HuH-7 (cell line): ENCODE results near the gene AFF1.

Experiments
- DNase-seq: peaks from one replicate; pipeline ENCODE4 v3.0.0; 2011; ENCODE audit warnings: low spot score

Gene AFF1

DNA sequence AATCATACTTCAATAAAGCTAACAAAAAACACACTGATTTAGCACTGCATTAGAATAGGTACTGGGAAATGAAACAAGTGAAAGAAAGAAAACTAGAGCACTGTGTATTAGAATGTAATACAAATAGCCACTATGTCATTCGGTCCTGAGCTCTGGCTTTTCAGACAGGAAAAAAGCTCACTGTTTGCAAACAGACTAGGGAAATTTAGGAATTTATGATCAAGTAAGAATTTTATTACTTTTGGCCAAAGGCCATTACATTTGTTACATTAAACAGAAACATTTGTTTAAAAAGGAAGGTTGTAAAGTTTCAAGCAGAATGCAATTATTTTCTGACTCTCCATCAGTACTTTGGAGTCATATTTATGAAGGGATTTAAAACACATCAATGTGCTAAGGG is 216.9 kb downstream of the AFF1 start:
- no peak for DNase-seq

DNA sequence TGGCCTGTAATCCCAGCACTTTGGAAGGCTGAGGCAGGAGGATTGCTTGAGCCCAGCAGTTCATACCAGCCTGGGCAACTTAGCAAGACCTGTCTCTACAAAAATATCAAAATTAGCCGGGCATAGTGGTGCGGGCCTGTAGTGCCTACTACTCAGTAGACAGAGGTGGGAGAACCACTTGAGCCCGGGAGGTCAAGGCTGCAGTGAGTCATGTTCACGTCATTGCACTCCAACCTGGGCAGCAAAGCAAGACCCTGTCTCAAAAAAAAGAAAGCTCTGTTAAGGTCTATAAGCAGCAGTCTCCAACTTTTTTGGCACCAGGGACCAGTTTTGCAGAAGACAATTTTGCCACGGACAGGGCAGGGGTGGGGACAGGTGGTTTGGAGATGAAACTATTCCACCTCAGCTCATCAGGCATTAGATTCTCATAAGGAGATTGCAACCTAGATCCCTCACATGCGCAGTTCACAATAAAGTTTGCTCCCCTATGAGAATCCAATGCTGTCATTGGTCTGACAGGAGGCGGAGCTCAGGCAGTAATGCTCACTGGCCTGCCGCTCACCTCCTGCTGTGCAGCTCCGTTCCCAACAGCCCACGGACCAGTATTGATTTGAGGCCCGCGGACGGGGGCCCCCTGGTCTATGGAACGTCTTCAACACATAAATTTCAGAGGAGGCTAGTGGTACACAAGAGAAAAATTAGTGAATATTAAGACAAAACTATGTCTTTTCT is 217.7 kb downstream of the AFF1 start:
- DNase-seq, result no peak

DNA sequence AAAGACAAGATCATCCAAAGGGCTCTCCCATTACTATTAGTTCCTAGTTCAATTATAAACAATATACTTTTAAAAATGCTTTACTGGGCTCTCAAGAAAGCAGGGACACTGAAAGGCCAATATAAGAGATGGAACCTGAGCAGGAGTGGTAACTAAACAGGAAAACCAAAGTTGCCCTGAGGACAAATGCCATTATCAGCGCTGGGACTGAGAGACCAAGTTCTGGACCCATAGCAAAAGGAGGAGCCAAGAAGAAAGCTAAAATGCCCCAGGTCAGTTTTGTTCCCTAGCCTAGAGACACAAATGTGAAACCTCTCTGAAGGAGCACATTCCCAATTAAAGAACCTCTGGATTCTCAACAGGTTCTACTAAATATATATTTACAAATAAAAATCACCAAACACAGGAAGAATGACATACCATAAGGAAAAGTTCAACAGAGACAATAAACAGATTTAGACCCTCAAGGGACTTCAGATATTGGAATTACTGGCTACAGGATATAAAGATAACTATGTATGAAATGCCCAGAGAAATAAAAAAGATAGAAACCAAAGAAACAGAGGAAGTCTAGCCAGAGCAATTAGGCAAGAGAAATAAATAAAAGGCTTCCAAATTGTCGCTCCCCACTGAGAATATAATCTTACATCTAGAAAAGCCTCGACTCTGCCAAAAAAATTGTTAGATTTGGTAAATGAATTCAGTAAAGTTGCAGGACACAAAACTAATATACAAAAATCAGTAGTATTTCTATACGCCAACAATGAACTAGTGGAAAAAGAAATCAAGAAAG is 218.5 kb downstream of the AFF1 start:
- no peak for DNase-seq

DNA sequence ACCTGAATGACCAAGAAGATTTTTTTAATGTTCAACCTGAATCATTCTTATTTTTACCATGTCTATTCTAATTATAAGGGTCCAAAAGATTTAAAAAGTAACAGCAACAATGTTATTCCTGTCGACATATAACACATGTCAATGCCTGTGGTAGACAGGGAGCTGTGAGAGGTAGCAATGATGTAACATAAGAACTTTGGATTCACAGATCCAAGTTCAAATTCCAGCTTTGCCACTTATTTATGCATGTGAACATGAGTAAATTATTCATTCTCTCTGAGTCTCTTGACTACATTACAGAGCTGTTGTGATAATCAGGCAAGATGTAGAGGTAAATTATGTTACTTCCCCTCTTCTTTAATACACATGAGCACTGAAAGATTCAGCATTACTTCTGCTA is 231.1 kb downstream of the AFF1 start:
- no peak for DNase-seq

DNA sequence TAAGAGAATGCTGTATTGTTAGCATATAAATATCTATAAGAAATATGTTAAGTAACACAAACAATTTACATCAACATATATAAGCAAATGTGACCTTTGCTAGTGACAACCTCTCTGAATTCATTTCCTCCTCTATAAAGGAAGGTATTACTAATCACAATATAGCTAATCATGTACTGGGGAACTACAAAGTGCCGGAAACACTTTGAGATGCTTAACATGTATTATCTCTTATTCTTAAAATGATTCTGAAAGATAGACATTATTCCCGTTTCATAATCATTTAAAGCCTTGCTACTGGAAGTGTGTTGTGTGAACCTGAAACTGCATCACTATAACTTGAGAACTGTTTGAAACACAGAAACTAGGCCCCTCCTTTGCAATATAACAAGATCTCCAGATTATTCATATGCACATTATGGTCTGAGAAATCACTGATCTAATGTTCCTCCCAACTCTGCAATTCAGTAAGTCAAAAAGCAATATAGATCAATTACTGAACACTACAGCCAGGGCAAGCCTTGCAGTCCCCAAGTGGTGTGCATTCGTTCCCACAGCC is 231.6 kb downstream of the AFF1 start:
- DNase-seq, result no peak

DNA sequence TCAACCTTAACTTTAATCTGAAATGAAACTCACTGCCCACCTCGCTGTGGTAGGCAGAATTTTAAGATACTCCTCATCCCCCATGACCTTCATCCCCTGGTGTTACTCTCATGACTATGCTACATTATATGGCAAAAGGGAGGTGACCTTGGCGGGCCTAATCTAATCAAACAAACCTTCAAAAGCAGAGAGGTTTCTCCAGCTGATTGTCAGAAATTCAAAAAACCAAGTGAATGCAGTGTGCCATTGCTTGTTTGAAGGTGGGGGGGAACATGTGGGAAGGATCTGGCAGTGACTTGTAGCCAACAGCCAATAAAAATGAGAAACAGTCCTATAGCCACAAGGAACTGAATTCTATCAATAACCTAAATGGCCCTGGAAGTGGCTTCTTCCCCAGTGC is 237.1 kb downstream of the AFF1 start:
- no peak for DNase-seq

DNA sequence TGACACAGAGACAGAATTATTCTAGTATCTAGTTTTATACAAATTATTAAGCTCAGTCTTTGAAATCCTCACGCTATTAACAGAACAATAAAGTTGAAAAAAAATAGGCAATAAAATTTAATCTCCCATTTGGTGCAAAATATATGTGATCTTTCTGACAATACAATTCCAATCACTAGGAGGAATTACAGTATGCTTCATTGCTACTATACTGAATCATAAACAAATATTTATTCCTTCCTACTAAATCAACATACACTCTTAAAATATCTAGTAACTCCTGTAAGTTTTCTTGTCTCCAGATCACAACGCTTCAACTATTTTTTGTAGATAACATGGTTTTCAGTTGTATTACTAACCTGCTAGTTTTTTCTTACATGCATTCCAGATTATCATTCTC is 239.9 kb downstream of the AFF1 start:
- DNase-seq, result no peak

DNA sequence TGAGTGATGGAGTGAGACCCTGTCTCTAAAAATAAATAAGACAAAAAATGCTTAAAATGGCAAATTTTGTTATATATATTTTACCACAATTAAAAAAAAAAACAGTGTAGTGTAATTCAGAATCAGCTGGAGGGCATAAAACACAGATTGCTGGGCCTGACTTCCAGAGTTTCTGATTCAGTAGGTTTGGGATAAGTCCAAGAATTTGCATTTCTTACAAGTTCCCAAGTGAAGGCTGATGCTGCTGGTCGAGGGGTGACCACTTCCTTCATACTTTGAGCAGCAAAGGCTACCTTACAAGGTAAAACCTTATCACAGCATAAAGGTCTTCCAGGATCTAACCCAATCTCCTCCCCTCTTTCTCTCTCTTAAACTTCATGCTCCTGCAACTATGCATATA is 244.9 kb downstream of the AFF1 start:
- DNase-seq, result no peak

DNA sequence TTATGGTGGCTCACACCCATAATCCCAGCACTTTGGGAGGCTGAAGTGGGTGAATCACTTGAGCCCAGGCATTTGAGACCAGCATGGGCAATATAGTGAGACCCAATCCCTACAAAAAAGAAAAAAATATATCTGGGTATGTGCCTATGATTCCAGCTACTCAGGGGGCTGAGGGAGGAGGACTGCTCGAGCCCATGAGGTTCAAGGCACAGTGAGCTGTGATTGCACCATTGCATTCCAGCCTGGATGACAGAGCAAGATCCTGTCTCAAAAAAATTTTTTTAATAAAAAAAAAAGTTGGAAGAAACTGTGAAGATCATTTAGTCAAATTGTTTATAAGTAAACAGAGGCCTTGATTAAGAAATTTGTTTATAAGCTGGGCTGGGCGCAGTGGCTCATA is 246.0 kb downstream of the AFF1 start:
- no peak for DNase-seq

DNA sequence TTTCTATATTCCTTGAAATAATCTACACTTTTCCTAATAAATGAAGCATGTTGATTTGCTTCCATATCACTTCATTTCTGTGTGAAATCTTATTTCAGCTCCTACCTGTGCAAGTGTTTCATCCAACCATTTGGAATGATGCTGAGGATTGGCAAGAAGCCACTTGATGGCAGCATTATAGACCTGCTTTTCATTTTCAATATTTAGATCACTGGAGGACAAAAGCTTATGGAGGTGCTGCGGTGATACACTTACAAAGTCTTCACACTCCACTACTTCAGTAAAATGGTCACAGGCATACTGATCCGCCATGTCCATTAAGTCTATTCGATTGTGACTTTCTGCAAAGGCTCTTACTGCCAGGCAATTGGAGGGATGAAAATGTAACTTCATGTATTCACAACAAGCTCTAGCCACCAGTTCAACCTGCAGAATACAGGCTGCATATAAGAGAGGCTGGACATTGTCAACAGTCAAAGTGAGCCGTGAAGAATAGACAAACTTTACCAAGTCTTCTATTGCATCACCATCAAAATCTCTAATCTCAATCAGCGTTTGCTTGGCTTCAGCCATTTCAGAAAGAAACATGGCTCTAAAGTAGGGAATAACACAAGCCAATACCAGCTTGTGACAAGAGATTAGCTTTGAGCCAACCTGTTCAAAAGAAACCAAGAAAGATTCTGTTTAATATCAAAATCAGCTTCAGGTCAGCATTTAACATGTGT is 250.5 kb downstream of the AFF1 start:
- no peak for DNase-seq

DNA sequence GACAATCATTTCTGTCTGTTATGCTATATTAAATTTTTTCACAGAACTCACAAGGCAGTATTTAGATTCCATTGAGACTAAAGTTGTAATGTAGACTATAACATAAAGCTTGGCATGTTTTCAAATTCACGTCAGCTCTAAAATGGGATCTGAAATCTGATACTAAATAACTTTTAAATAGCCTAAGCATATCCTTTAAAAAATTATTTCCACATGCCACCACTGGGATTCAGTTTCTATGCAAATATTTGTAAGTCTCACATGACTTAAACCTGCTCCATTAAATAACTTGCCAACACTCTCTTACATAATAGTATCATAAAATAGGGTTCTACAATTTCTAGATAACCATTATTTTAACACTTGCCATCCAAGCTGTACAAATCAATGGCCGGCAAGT is 253.2 kb downstream of the AFF1 start:
- DNase-seq, result no peak

DNA sequence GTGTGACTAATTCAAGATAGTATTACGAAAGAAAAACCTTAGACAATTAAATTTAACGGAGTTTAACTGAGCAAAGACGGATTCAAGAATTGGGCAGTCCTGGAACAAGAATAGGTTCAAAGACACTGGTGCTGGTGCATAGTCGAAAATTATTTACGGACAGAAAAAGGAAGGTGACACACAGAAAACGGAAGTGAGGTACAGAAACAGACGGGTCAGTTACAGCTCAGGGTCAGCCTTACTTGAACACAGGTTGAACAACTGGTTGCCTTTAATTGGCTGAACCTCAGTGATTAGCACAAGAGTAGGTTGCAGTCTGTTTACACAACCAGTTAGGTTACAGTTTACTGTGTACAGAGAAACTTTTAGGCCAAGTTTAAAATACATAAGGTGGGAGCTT is 254.1 kb downstream of the AFF1 start:
- no peak for DNase-seq
